Stimulated activated CD8-positive, alpha-beta memory T cell treated with anti-CD3 and anti-CD28 coated beads, Interleukin-2, amount 100 ng/mL, for 48 hours (primary cell): ENCODE results near the gene SYNGR4.

Experiments
- DNase-seq, 2 donors: peaks; one replicate each; pipeline ENCODE4 v3.0.0-alpha.2; 2020; ENCODE audit warnings: low read depth in 2 of 2

The SYNGR4 gene

DNA sequence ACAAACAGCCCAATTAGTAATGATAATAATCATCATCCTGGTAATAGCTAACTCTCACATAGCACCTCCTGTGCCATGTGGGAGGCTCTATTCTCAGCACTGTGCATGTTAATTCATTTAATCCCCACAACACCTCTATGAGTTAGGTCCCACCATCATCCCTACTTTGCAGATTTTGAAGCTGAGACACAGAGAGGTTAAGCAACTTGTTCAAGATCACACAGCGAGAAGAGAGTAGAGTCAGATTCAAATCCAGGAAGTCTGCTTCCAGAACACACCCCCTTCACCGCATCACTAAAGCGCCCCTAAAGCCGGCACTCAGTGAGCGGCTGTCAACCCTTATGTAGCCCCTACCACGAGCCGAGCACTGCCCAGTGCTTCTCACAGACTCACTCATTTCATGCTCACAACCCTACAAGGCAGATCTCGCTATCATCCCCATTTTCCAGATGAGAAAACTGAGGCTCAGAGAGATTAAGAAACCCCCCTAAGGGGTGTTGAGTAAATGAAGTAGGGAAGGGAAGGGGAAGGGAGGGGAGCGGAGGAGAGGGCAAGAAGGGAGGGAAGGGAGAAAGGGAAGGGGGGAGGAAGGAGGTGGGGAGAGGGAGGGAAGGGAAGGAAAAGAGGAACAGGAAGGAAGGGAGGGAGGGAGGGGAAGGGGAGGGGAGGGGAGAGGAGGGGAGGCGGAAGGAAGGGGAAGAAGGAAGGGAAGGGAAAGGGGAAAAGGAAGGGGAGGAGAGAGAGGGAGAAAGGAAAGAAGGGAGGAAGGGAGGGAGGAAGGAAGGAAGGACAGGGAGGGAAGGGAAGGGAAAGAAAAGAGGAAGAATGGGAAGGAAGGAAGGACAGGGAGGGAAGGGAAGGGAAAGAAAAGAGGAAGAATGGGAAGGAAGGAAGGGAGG lies 22.4 kb upstream of the SYNGR4 start:
- no peak for DNase-seq

GRCh38 chr19:48342414-48342738 lies 21.8 kb upstream of the SYNGR4 start:
- DNase-seq: no peak

GRCh38 chr19:48342841-48343540 lies 21.2 kb upstream of the SYNGR4 start:
- DNase-seq: no peak

DNA sequence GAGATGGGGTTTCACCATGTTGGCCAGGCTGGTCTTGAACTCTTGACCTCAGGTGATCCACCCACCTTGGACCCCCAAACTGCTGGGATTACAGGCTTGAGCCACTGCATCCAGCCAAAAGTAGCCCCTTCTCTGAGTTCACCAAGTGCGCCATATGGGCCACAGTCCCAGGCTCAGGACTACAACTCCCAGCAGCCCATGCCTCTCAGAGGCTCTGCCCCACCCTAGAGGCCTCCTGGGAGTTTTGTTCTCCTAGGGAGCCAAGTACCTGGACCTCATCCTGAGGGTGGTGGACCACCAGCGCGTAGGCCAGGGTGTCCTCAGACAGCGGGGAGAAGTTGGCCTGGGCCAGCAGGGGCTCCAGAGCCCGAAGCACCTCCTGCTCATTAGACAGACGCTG lies 19.3 kb upstream of the SYNGR4 start:
- DNase-seq: no peak

- no peak for DNase-seq
Observed at GRCh38 chr19:48346191-48346590, 18.0 kb upstream of the SYNGR4 start.

DNA sequence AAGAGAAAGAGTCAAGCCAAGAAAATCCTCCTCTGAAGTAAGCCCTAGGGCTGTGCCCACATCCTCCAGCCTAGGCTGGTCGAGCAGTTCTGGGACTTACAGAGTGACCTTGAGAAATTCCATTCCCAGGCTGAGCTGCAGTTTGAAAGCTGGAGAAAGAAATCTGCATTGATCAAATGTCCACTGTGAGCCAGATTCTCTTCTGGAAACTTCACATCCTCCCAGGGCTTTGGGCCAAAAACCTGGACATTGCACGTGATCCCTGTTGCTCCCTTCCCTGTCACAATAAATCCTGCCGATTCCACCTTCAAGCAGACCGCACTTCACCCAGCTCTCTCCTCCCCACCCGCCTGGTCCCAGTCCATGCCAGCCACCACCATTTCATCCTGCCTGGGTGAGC lies 16.1 kb upstream of the SYNGR4 start:
- DNase-seq: no peak

GRCh38 chr19:48348737-48349136 lies 15.4 kb upstream of the SYNGR4 start:
- DNase-seq: no peak

DNA sequence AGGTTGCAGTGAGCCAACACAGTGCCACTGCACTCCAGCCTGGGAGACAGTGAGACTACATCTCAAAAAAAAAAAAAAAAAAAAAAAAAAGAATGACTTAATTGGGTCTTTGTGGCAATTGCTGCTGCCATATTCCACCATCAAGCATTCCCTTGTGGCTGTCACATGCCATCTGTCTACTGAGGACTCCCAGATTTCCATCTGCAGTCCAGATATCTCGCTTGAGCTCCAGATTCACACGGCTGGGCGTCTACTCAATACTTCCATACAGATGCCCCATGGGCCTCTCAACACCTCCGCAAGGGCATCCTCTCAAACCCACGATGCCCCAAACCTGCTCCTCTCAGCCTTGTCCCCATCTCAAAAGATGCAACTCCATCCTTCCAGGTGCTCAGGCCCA lies 13.3 kb upstream of the SYNGR4 start:
- DNase-seq: no peak

DNA sequence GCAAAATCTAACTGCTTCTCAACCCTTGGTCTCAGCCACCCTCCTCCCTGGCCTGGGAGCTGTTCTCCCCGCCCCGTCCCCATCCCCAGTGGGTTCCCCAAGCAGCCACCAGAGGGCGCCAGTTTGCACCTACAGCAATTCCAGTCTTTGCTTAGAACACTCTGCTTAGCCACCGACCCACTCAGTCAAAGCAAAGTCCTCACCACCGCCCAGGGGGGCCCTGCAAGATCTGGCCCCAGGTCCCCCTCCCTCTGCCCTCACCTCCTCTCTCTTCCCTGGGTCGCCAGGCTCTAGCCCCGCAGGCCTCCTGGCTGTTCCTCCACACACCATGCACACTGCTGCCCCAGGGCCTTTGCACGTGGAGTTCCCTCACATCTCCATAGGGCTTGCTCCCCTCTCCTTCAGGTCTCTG lies 12.8 kb upstream of the SYNGR4 start:
- DNase-seq: peak; percentile 73 to 77

DNA sequence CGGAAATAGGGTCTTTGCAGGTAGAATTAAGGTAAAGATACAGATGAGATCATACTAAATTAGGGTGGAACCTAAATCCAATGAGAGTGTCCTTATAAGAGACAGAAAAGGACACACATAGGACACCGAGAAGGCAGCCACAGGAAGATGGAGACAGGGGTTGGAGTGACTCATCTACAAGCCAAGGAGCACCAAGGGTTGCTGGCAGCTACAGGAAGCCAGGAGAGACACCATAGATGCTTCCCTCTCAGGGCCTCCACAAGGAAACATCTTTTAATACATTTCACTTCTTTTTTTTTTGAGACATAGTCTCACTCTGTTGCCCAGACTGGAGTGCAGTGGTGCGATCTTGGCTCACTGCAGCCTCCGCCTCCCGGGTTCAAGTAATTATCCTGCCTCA lies 10.5 kb upstream of the SYNGR4 start:
- no peak for DNase-seq

DNA sequence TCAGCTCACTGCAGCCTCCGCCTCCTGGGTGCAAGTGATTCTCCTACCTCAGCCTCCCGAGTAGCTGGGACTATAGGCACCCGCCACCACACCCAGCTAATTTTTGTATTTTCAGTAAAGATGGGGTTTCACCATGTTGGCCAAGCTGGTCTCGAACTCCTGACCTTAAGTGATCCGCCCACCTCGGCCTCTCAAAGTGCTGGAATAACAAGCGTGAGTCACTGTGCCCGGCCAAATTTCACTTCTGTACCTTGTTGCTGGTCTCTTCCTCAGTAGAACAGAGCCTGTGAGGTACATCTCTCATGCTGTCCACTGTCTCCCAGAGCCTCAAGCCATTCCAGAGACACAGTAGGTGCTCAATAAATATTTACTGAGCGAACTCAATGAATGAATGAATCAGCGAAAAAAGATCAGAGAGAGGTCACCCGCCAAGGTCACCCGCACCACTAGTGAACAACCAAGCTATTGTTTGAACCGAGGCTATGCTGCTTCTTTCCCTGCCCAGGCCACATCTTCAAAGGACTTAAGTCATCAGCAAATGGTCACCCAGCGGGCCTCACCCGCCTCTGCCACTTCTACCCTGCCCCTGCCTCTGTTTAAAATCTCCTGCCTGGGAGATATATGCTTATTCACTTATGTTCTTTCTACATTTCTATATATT lies 9.7 kb upstream of the SYNGR4 start:
- no peak for DNase-seq

DNA sequence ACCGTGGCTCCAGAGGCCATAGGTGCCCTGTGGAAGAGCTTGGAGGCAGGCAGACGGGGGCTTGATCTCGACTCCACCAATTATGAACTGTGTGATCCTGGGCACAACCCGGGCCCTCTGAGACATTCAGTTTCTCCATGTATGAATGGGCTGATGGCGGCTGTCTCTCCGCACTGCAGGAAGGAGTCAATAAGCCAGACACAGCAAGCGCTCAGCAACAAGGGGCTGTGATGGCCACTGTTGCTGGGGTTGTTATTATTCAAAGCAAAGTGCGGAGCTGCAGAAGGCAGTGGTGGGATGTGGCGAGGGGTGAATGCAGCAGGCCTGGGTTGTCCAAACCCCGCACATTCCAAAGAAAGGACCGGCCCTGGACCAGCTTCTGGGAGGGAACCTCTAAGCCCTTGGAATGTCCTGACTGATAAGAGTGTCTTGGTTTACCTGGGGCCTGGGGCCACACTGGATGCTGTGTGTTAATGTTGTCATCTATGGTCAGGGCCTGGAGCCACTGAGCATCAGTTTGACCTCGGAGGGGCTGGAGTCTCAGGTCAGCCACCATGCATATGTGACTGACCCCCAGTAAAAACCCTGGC lies 8.7 kb upstream of the SYNGR4 start:
- no peak for DNase-seq

- no peak for DNase-seq
Observed at GRCh38 chr19:48359123-48359522, 5.0 kb upstream of the SYNGR4 start.

DNA sequence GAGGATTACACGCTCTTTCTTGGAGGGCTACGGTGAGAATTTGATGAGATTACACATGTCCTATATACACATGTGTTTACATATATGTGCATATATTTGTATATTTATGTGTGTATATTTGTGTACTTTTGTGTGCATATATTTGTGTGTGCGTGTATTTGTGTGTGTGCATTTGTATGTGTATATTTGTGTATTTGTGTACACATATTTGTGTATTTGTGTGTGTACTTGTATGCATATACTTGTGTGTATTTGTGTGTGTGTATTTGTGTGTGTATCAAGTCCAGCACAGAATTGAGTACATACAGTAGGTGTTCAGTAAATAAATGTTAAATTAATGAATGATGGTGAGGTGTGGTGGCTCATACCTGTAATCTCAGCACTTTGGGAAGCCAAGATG lies 2.3 kb upstream of the SYNGR4 start:
- DNase-seq: no peak

DNA sequence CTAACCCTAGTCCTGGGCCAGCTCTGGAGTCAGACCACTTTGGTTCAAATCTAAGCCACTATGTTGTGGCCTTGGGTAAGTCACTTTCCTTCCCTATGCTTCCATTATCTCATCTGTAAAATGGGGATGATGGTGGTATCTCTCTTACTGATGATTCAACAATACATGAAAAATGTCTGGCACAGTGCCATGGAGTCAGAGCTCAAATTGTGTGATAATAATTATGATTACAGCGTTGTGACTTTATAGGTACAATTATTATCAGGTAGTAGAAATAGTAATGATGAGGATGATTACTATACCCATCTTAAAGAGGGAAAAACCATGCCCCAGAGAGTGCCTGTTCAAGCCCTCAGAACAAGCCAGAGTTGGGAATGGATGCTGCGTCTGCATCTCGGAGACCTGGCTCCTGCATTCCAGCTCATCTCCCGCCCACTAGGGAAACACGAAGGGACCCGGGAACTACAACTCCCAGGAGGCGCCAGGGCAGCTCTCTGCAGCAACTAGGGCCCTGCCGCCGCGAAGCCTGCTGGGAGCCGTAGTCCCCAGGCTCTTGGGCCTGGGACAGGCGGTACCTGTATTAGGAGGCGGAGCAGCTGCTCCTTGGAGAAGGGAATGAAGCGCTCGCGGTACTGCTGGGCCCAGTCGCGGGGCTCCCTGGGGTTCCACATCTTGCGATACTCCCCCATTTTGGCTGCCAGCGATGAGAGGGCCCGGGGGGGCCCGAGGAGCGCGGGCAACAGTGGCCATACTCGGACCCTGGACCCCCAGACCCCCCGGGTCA lies 1.3 kb upstream of the SYNGR4 start:
- DNase-seq: peak; percentile 84 to 87

DNA sequence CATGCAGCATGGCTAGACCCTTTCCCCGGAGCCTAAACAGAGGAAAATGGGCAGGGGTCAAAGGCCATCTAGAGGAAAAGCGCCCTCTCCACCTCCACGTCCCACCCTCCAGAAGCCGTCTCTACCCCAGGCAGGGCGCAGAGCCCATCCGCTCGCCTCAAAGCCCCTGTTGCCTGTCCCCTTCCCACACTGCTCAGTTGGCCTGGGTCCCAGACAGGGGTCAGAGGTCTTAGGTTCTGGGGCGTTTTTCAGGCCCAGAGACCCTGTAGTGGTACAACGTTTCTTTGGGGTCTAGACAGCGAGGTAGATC lies 712 bp upstream of the SYNGR4 start:
- peak in 1 of 2 donors; percentile 7 for DNase-seq

DNA sequence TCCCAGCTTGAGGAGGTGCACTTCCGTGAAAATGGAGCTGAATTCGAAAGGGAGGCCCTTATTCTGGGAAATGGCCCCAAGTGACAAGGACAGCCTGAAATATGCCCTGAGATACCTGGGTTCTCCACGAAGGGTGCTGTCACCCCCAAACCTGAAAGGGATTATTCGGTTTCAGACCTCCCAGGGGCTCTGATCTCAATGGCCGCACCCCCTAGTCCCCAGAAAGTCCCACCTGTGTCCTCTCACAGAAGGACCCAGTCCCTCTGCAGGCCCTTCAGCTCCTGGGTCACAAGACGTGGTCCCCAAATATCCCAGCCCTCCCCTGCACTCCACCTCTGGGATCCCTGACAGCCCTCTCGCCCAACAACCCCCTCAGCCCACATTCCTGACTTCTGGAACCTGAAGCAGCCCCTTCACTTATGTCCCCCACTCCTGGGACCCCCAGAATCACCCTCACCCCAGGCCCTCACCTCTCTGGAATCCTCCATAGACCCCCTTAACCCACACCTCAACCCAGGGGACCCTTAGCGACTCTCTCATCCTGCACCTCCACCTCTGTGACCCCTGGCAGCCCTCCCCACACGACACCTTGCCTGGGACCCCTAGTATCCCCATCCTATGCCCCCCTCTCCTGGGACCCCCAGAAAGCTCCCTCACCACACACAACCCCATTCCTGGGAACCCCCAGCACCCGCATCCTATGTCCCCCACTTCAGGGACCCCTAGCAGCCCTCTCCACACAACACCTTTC lies 606 bp downstream of the SYNGR4 start:
- no peak for DNase-seq

DNA sequence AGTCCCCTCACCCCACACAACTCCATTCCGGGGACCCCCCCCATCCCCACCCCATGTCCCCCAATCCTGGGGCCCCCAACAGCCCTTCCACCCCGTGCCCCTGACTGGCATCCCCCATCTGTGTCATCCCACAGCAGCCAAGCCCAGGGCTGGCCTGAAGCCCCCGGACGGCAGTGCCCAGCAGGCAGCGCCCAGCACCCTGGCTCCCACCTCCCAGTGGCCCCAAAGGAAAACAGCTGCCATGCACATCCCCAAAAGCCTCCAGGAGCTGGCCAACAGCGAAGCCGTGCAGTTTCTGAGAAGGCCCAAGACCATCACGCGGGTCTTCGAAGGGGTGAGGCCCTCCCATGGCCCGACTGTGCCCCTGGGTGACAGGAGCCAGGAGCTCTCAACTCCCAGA lies 1.4 kb downstream of the SYNGR4 start:
- no peak for DNase-seq

GRCh38 chr19:48367855-48368254 lies 3.7 kb downstream of the SYNGR4 start:
- no peak for DNase-seq

DNA sequence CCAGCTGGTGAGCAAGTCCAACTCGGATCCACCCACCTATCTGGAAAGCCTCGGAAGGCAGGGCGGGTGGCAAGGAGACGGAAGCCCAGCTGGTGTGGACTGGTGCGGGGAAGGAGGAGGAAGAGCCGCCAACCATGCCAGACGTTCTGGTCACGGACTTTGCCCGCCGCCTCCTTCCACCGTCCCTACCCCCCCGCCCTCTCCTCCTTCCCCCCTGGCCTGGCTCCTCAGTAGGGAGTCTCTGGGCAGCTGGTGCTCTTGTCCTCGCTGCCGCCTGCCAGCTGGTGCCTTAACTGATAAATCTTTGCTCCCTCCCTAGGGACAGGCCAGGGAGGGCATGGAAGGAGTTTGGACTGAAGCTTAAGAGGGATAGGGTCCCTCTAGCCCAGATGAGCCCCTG lies 4.8 kb downstream of the SYNGR4 start:
- no peak for DNase-seq

DNA sequence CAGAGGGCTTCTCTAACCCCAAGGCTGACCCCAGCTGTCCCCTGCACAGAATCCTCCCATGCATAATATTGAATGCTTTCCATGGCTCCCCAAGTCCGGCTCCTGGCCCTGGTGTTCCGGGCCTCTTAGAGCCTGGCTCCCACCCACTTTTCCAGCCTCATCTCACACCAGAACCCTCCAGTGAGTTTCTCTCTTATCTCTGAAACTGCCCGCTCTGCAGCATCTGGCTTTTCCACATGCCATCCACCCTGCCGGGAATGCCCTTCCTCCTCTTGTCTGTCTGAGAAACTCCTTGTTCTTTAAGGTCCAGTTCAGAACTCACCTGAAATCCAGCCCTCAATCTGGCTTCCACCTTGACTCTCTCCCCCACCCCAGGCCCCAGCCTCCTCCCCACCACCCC lies 6.8 kb downstream of the SYNGR4 start:
- DNase-seq: no peak
